Astrocyte (in vitro differentiated cells and primary cell): ENCODE data around the gene LAMA4. TPM values are rescaled to one million over a fixed set of nuclear protein-coding genes. Genes with fewer than 3 reads are reported as not detected.

Experiments
- DNase-seq: peaks from one replicate; pipeline ENCODE4 v3.0.0-alpha.2; 2010; ENCODE audit warnings: low read depth
- FAIRE-seq: peaks from 2 replicates; lab custom pipeline; 2011; peaks lifted over from hg19 to GRCh38; lab: Jason Lieb, UNC
- H2AFZ ChIP-seq: 2 replicates; pipeline ENCODE4 v1.6.0; 2012; ENCODE audit warnings: low read depth, low read length, inconsistent platforms
- H3K27ac ChIP-seq: 2 replicates; pipeline ENCODE4 v1.5.1; 2011; ENCODE audit warnings: low read depth, low read length, inconsistent platforms
- H3K27me3 ChIP-seq: 2 replicates; pipeline ENCODE4 v1.6.0; 2011; ENCODE audit warnings: low read length, inconsistent platforms; ENCODE audit not compliant: insufficient read depth
- H3K36me3 ChIP-seq: 2 replicates; pipeline ENCODE4 v1.5.1; 2011; ENCODE audit warnings: low read length, inconsistent platforms; ENCODE audit not compliant: insufficient read depth
- H3K4me1 ChIP-seq: 2 replicates; pipeline ENCODE4 v1.5.1; 2011; ENCODE audit warnings: low read length, inconsistent platforms; ENCODE audit not compliant: insufficient read depth
- H3K4me2 ChIP-seq: 2 replicates; pipeline ENCODE4 v1.6.0; 2012; ENCODE audit warnings: low read length, inconsistent platforms
- H3K4me3 ChIP-seq: 2 replicates; pipeline ENCODE4 v1.5.1; 2011; ENCODE audit warnings: low read depth, mild to moderate bottlenecking, low read length, inconsistent platforms; ENCODE audit not compliant: insufficient read depth
- H3K79me2 ChIP-seq: 2 replicates; pipeline ENCODE4 v1.6.0; 2012; ENCODE audit warnings: mild to moderate bottlenecking, low read length, inconsistent platforms; ENCODE audit not compliant: insufficient read depth
- H3K9ac ChIP-seq: 2 replicates; pipeline ENCODE4 v1.6.0; 2012; ENCODE audit warnings: mild to moderate bottlenecking, low read length, inconsistent platforms
- H3K9me3 ChIP-seq: 2 replicates; pipeline ENCODE4 v1.5.1; 2012; ENCODE audit warnings: low read depth, mild to moderate bottlenecking, low read length, inconsistent platforms; ENCODE audit not compliant: insufficient read depth
- H4K20me1 ChIP-seq: 2 replicates; pipeline ENCODE4 v1.6.0; 2012; ENCODE audit warnings: low read length, inconsistent platforms; ENCODE audit not compliant: insufficient read depth
- H3K27ac Mint-ChIP-seq: one replicate; pipeline ENCODE4 v1.8.0; 2021; ENCODE audit warnings: mild to moderate bottlenecking, mixed read lengths; ENCODE audit not compliant: unreplicated experiment
- H3K27me3 Mint-ChIP-seq: one replicate; pipeline ENCODE4 v1.8.0; 2021; ENCODE audit warnings: low read depth, mixed read lengths; ENCODE audit not compliant: unreplicated experiment
- H3K36me3 Mint-ChIP-seq: one replicate; pipeline ENCODE4 v1.8.0; 2021; ENCODE audit warnings: low read depth, mixed read lengths; ENCODE audit not compliant: unreplicated experiment
- H3K4me1 Mint-ChIP-seq: one replicate; pipeline ENCODE4 v1.8.0; 2021; ENCODE audit warnings: low read depth, mixed read lengths; ENCODE audit not compliant: unreplicated experiment
- H3K4me3 Mint-ChIP-seq: one replicate; pipeline ENCODE4 v1.8.0; 2021; ENCODE audit warnings: mild to moderate bottlenecking, moderate library complexity, mixed read lengths; ENCODE audit not compliant: unreplicated experiment
- H3K9me3 Mint-ChIP-seq: one replicate; pipeline ENCODE4 v1.8.0; 2021; ENCODE audit warnings: mild to moderate bottlenecking, mixed read lengths; ENCODE audit not compliant: unreplicated experiment
- CTCF ChIP-seq: IDR thresholded peaks from 2 replicates; pipeline ENCODE4 v1.5.1; 2011; ENCODE audit warnings: low read depth, mild to moderate bottlenecking, inconsistent platforms, low read length, moderate library complexity; ENCODE audit not compliant: insufficient read depth
- EZH2 ChIP-seq: IDR thresholded peaks from 2 replicates; pipeline ENCODE4 v1.6.1; 2012; ENCODE audit warnings: mild to moderate bottlenecking, low read length, inconsistent platforms; ENCODE audit not compliant: insufficient read depth
- total RNA-seq: library from RNA; stranded (reverse); gene quantifications from 2 replicates; pipeline ENCODE4 v1.2.1, GENCODE V29; 2021

The LAMA4 gene
- total RNA-seq, 1 donor from 2014 or later = 2.0 TPM

DNA sequence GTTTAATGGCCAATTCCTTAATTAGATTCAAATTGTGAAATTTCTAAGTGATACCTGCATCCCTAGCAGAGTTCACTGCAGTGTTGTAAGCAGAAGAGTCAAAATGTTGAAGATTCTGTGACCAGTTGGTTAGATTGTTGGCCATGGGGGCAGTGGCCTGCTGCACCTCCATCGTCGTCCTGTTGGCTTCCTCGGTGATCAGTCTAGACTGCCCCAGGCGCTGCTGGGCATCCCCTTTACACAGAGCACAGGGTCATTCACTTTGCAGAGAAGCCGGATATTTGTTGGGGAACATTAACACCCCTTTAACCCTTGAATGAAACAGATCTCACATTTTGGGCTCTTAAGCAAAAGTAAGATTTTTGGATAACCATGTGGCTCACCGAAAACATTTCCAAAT lies 106.3 kb downstream of the LAMA4 start:
- Histone ChIP-seq H3K27me3 (no peaks in the 10 kb centered on the region), H3K27ac (no peak overlapping the region), H3K4me1 (no peaks in the 10 kb centered on the region), H3K79me2 (no peaks in the 10 kb centered on the region), H4K20me1 (no peaks in the 10 kb centered on the region), H3K36me3 (no peaks in the 10 kb centered on the region), H3K4me2 (no peak overlapping the region), H2AFZ (no peak overlapping the region), H3K4me3 (no peak overlapping the region), H3K9me3 (no peaks in the 10 kb centered on the region), H3K9ac (no peak overlapping the region)
- FAIRE-seq = no peak
- Mint-ChIP-seq H3K4me3 (no peak overlapping the region), H3K4me1 (peaks cover 3% of the 10 kb centered on the region), H3K36me3 (no peaks in the 10 kb centered on the region), H3K9me3 (no peaks in the 10 kb centered on the region), H3K27me3 (no peaks in the 10 kb centered on the region), H3K27ac (no peak overlapping the region)
- DNase-seq = no peak
- TF ChIP-seq CTCF = no peak
- no peak for TF ChIP-seq EZH2

DNA sequence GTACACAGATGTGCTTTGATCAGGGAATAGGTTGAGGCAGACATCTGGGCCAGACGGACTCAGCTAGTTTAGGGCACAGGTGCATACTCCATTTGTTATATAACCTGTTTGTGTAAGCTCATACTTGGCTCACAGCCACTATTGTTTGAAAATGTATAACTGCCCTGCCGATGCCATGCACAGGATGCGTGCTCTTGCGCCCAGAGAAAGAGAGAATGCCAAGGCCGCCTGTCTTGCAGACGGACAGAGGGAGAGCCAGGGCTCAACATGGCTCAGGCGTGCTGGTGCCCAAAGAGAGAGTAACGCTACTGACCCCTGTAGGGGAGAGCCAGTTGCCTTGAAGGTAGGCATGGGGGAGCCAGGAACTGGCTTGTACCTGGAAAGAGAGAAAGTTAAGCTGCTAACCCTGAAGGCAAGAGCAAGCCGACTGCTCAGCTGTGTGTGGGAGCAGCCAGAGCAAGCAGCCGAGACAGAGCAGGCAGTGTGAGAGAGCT lies 109.2 kb downstream of the LAMA4 start:
- no peak overlapping the region for H3K4me2 ChIP-seq
- no peak for DNase-seq
- H3K27me3 Mint-ChIP-seq = no peaks in the 10 kb centered on the region
- H3K4me1 Mint-ChIP-seq = no peaks in the 10 kb centered on the region
- H3K27ac ChIP-seq = no peak overlapping the region
- no peaks in the 10 kb centered on the region for H3K36me3 Mint-ChIP-seq
- no peak overlapping the region for H3K27ac Mint-ChIP-seq
- H3K4me3 Mint-ChIP-seq = no peak overlapping the region
- no peaks in the 10 kb centered on the region for H3K9me3 Mint-ChIP-seq
- H3K36me3 ChIP-seq = peaks cover 25% of the 10 kb centered on the region
- H4K20me1 ChIP-seq = no peaks in the 10 kb centered on the region
- H2AFZ ChIP-seq = no peak overlapping the region
- H3K79me2 ChIP-seq = no peaks in the 10 kb centered on the region
- H3K27me3 ChIP-seq = no peaks in the 10 kb centered on the region
- no peak for TF ChIP-seq CTCF
- no peak for TF ChIP-seq EZH2
- H3K9me3 ChIP-seq = no peaks in the 10 kb centered on the region
- no peak overlapping the region for H3K4me3 ChIP-seq
- no peaks in the 10 kb centered on the region for H3K4me1 ChIP-seq
- no peak overlapping the region for H3K9ac ChIP-seq
- FAIRE-seq = no peak

DNA sequence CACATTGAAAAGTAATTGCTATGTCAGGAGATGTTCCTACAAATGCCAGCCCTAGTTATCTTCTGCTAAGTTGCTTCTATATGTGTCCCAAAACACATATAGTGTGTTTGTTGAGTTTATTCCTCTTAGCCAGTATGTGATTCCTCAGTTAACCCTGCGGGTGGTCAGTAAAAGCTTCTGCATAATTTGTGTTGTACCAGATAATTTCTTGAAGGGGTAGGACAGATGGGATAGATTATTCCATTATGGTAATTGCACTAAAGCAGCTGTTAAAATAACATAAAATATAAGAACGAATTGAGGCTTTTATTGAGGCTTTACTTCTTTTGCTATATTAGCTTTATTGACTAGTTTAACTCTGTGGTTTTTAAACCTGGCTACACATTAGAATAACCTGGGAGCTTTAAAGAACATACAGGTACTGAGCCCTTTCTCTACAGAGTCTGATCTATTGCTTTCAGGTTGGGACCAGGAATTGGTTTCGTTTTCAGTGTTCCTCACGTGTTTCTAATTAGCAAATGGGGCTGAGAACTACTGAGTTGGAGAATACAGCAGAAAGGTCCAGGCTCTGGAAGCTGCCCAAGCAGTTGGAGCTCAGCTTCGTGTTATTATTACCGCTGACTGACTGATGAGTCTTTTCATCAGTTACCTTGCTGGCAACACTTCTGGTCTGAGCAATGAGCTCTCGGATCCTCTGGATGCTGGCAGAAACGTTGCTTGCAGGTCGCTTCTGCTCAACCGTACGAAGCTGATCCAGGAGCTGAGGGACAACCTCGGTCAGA lies 110.0 kb downstream of the LAMA4 start:
- no peak overlapping the region for H3K9ac ChIP-seq
- no peaks in the 10 kb centered on the region for H3K4me1 Mint-ChIP-seq
- H3K27ac Mint-ChIP-seq = no peak overlapping the region
- FAIRE-seq = no peak
- no peaks in the 10 kb centered on the region for H3K9me3 ChIP-seq
- no peaks in the 10 kb centered on the region for H3K9me3 Mint-ChIP-seq
- no peak overlapping the region for H2AFZ ChIP-seq
- no peak overlapping the region for H3K4me3 Mint-ChIP-seq
- peaks cover 31% of the 10 kb centered on the region for H3K36me3 ChIP-seq
- no peak overlapping the region for H3K4me2 ChIP-seq
- H3K4me3 ChIP-seq = no peak overlapping the region
- H3K27me3 Mint-ChIP-seq = no peaks in the 10 kb centered on the region
- no peak for DNase-seq
- TF ChIP-seq EZH2 (no peak), CTCF (no peak)
- no peaks in the 10 kb centered on the region for H3K4me1 ChIP-seq
- no peak overlapping the region for H3K27ac ChIP-seq
- no peaks in the 10 kb centered on the region for H3K27me3 ChIP-seq
- no peaks in the 10 kb centered on the region for H4K20me1 ChIP-seq
- no peaks in the 10 kb centered on the region for H3K79me2 ChIP-seq
- no peaks in the 10 kb centered on the region for H3K36me3 Mint-ChIP-seq
